OCI-M2 (cell line): Measurements from ENCODE around the gene CAMSAP3.
"Not testable (repeated sequence)": the region's sequence is repeated elsewhere in the genome, so short reads cannot be mapped to it uniquely, and the experiment has no call there.

Experiments used
- DNase-seq: peaks from one replicate; lab custom pipeline; 2025; ENCODE audit not compliant: unreplicated experiment; lab: John Stamatoyannopoulos, UW

Gene CAMSAP3

DNA sequence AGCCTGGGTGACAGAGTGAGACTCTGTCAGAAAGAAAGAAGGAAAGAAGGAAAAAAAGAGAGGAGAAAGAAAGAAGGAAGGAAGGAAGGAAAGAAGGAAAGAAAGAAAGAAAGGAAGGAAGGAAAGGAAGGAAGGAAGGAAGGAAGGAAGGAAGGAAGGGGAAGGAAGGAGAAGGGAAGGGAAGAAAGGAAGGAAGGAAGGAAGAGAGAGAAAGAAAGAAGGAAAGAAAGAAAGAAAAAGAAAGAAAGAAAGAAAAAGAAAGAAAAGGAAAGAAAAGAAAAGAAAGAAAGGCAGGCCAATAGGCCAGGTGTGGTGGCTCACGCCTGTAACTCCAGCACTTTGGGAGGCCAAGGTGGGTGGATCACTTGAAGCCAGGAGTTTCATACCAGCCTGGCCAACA, 18.2 kb upstream of the CAMSAP3 start:
- not testable (repeated sequence) for DNase-seq

DNA sequence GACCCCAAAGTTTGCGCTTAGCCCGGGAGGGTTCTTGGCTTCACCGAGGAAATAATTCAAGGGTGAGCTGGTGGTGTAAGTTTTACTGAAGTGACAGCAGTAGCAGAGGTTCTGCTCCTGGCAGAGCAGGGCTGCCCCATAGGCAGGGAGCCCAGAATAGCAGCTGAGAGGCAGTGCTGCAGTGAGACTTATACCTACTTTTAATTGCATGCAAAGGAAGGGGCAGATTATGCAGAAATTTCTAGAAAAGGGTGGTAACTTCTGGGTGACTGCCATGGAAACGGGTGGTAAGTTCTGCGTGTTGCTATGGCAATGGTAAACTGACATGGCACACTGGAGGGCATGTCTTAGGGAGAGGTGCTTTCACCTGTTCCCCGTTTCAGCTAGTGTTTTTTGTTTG, 17.5 kb upstream of the CAMSAP3 start:
- DNase-seq = no peak

DNA sequence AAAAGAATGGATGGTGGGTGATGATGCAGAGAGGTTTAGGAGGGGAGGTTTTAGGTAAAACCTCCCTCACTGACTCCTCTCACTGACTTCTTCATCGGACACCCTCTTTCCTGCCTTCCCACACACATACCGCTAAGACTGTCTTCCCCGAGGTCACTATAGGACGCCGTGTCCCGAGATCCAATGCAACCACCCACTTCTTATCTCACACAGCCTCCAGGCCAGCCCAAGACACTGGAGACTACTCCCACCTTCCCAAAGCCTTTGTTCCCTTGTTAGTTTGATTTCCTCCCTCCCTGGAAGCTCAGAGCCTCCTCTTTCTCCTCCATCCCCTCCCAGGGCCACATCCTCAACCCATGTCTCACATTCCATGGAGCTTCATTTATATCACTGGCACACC, 16.5 kb upstream of the CAMSAP3 start:
- DNase-seq = no peak

DNA sequence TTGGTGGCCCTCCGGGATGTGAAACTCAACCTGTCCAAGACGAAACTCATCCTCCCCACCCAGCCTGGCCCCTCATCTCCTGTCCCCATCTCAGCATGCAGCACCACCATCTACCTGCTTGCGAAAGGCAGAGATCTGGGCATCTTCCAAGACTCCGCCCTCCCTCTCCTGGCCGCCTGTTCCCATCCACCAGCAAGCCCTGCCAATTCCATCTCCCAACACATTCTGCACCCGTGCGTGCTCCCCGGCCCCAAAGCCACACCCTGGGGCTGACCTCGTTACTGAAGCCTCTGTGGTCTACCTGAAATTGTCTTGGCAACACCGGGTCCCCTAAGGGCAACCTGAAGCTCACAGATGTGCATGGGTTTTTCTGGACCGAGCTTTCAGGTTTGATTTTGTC, 13.2 kb upstream of the CAMSAP3 start:
- DNase-seq = no peak

GRCh38 chr19:7589822-7590221, 5.8 kb upstream of the CAMSAP3 start:
- DNase-seq = no peak

DNA sequence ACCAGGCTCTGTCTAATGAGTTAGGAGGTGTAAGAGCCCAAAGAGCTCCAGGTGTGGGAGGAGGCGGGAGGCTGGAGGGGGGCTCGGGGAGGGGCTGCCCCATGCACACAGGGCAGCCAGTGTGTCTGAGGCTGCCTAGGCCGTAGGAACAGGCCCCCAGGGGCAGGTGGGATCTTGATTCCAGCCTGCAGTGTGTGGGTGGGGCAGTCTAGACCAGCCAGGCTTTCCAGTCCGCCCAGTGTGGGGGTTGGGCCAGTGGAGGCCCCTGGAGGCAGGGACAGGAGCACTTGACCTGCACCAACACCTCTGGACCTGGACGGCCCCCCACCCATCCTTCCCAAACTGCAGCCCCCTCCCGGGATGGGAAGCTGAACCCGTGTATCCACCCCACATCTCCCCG, 5.4 kb upstream of the CAMSAP3 start:
- DNase-seq = no peak

- no peak for DNase-seq
Measured at GRCh38 chr19:7596211-7596937, 711 bp downstream of the CAMSAP3 start.

DNA sequence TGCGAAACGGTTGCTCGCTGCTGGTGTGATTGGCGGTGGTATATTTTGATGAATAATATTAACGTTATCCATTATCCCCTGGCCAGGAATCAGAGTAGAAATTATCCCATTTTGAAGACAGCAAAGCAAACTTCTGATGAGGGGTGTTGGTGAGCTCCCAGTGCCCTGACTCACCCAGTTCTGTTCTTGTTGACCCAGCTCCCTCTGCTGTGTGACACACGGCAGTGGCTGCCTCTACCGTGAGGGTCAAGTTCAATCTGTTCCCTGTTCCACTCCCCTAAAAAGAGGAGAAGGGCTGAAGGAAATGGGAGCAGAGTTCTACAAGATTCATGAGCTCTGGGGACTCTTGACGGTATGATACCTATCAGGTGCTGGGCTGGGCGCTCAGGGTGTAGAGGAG, 2.0 kb downstream of the CAMSAP3 start:
- DNase-seq = no peak

- DNase-seq = no peak
Measured at GRCh38 chr19:7598180-7598579, 2.5 kb downstream of the CAMSAP3 start.

DNA sequence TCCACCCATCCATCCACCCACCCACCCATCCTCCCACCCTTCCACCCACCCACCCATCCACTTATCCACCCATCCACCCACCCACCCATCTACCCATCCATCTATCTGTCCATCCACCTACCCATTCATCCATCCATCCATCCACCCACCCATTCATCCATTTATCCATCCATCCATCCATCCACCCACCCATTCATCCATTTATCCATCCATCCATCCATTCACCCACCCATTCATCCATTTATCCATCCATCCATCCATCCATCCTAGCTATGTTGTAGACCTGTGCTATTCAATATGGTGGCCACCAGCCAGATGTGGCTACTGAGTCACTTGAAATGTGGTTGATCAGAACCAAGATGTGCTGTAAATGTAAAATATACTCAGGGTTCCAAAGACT, 5.1 kb downstream of the CAMSAP3 start:
- DNase-seq = no peak

DNA sequence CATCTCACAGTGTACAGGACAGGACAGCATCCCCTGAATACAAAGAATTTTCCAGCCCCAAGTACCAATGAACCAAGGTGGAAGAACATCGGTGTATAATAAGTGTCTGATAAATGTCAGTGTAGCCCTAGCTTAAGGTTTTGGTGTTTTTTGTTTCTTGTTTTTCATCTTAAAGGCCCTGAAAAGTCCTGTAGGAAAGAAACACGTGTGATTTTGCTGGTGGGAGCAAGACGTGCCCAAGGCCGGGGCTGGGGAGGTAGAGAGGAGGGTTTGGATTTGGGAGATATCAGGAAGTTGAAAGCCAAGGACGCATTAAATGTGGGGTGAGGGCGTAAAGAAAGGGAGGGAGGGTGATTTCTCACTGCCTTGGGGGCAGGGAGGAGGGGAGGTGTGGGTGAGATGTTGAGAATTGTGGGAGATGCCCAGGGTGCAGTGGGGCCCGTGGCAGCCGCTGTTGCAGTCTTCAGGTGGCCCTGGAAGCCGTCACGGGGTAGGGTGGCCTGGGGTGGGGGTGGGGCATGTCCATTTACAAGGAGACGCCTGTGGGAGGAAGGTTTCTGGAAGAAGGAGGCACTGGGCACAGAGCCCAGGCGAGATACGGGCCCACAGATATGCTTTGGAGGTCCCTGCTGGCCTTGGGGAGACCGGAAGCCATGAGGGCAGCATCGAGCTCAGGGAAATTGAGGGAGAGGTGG, 6.7 kb downstream of the CAMSAP3 start:
- DNase-seq = no peak

DNA sequence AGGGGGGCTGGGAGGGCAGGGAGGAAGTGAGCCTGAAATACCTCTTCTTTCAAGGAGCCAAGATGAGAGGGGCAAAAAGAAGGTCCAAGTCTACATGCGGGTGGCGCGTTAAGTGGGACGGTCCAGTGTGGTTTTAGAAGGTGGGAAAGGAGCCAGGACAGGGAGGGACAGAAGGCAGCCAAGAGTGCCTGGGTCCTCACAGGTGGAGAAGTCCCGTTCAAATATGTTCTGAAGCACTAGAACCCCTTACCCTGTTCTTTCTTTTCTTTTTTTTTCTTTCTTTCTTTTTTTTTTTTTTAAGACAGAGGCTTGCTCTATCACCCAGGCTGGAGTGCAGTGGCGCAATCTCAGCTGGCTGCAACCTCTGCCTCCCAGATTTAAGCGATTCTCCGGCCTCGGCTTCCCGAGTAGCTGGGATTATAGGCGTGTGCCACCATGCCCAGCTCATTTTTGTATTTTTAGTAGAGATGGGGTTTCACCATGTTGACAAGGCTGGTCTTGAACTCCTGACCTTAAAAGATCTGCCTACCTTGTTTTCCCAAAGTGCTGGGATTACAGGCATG, 7.4 kb downstream of the CAMSAP3 start:
- no peak for DNase-seq

DNA sequence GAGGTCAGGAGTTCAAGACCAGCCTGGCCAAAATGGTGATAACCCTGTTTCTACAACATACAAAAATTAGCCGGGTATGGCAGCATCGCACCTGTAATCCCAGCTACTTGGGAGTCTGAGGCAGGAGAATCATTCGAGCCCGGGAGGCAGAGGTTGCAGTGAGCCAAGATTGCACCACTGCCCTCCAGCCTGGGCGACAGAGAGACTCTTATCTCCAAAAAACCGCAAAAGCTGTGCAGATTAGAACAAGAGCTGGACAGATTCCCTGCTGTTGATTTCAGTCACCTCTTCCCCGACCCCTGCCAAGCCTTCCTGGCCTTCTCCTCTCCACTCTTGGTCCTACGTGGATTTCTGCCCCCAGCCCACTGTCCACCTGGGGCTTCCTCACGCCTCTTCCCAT, 8.3 kb downstream of the CAMSAP3 start:
- DNase-seq = no peak

DNA sequence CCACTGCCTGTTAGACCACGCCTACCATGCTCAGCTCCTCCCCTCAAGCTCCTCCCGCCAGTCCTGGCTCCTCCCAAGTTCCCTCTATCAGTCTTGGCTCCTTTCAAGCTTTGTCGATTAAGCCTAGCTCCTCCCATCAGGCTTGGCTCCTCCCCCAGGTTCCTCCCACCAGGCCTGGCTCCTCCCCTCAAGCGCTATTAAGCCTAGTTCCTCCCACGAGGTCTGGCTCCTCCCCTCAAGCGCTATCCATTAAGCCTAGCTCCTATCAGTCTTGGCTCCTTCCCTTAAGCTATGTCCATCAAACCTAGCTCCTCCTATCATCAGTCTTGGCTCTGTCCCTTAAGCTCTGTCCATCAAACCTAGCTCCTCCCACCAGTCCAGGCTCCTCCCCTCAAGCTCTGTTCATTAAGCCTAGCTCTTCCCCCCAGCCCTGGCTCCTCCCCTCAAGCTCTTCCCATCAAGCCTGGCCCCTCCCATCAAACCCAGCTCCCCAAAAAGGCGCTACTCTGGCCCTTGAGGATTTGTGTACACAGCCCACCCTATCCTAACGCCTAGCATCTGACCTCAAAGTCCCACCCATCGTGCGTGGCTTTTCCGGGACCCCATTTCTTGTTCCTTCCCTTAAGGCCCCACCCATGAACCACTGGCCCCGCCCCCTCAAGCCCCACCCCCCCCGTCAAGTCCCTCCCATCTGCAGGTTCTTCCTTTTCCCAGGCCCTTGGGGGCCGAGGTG, 10.0 kb downstream of the CAMSAP3 start:
- peak; percentile 98 for DNase-seq

DNA sequence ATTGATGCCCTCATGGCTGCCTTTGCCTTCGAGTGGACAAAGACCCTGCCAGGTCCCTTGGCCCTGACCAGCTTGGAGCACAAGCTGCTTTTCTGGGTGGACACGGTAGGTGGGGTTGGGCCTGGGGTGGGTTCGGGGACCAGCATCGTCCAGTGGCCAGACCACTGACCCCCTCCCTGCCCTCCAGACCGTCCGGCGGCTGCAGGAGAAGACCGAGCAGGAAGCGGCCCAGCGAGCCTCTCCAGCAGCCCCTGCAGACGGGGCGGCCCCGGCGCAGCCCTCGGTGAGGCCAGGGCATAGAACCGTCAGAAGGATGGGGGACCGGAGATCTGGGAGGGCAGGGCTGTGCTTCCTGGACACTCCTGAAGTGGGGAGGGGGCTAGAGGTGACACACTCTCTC, 10.6 kb downstream of the CAMSAP3 start:
- DNase-seq = no peak

DNA sequence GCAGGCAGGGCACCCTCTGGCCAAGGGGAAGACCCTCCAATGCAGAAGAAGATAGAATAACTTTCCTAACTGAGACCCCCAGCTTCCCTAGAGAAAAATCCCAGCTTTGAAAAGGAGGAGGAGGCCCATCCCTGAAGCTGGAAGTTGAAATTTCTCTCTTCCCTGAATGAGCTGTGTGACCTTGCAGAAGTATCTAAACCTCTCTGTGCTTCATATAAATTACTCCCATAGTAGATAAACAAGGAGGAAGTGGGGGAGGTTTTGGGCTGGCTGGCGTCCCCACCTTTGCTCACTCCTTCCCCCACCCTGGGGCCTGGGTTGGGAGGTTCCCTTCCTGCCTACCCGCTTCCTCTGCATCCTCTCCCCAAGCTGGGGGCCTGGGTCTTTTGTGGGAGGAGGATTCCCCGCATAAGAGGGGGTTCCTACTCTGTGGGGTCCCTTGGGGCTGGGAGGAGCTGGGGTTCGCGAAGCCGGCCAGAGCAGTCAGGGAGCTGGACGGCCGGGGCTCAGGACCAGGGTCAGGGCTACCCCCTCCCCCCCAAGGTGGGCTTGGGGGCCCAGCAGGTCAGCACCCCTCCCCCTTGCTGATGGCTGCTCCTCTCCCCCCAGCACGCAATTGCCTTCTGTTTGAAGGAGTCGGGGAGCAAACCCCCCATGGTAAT, 11.7 kb downstream of the CAMSAP3 start:
- no peak for DNase-seq

GRCh38 chr19:7607874-7608560, 12.4 kb downstream of the CAMSAP3 start:
- no peak for DNase-seq

- no peak for DNase-seq
Measured at GRCh38 chr19:7610491-7611240, 15.0 kb downstream of the CAMSAP3 start.

- no peak for DNase-seq
Measured at GRCh38 chr19:7611541-7612279, 16.0 kb downstream of the CAMSAP3 start.
